WTC11 (cell line): ENCODE measurements around the gene STPG2. TPM values are rescaled to one million over a fixed set of nuclear protein-coding genes. Genes with fewer than 3 reads are reported as not detected.

ENCODE experiments used
- ATAC-seq: fragments of 200-7000 bp; cut with Tn5 transposase; 2 replicates; pipeline ENCODE4 v1.10.0; 2021; ENCODE audit warnings: mild to moderate bottlenecking, moderate library complexity
- CTCF ChIA-PET: fragments of 300-600 bp; sonication (Branson Sonifier 250); formaldehyde crosslinking; loops from one replicate; lab custom pipeline; 2021; ENCODE audit warnings: antibody characterized with exemption; lab: Charles Lee
- POLR2A ChIA-PET: fragments of 350-600 bp; sonication (Branson Sonifier 250); formaldehyde crosslinking; loops from one replicate; lab custom pipeline; 2021; ENCODE audit warnings: antibody characterized with exemption; lab: Charles Lee
- DNase-seq: peaks from one replicate; pipeline ENCODE4 v3.0.0; 2021; ENCODE audit warnings: low spot score
- H3K27ac Mint-ChIP-seq: 2 replicates; pipeline ENCODE4 v1.8.0; 2021; ENCODE audit warnings: mixed read lengths
- H3K27me3 Mint-ChIP-seq: 2 replicates; pipeline ENCODE4 v1.8.0; 2021; ENCODE audit warnings: low read depth, mild to moderate bottlenecking, moderate library complexity, mixed read lengths
- H3K36me3 Mint-ChIP-seq: 2 replicates; pipeline ENCODE4 v1.8.0; 2021; ENCODE audit warnings: mixed read lengths
- H3K4me1 Mint-ChIP-seq: 2 replicates; pipeline ENCODE4 v1.8.0; 2022; ENCODE audit warnings: mixed read lengths
- H3K4me3 Mint-ChIP-seq: 2 replicates; pipeline ENCODE4 v1.8.0; 2021; ENCODE audit warnings: mild to moderate bottlenecking, moderate library complexity, mixed read lengths
- H3K9me3 Mint-ChIP-seq: 2 replicates; pipeline ENCODE4 v1.8.0; 2021; ENCODE audit warnings: mixed read lengths
- EMX1 ChIP-seq: fragments of 250-450 bp; sonication (Bioruptor Pico); IDR thresholded peaks from 2 replicates; pipeline ENCODE4 v1.8.0; 2021; ENCODE audit warnings: mild to moderate bottlenecking
- GABPB1 ChIP-seq: sonication (generic); formaldehyde crosslinking; IDR thresholded peaks from 2 replicates; pipeline ENCODE4 v1.8.1; 2023; ENCODE audit warnings: mild to moderate bottlenecking, missing genetic modification reagents
- GTF2I ChIP-seq: fragments of 250-450 bp; sonication (Bioruptor Pico); conservative IDR thresholded peaks from 2 replicates; pipeline ENCODE4 v1.4.0; 2021; ENCODE audit warnings: mild to moderate bottlenecking
- MXD4 ChIP-seq: fragments of 250-450 bp; sonication (Bioruptor Pico); IDR thresholded peaks from 2 replicates; pipeline ENCODE4 v1.8.0; 2021; ENCODE audit warnings: mild to moderate bottlenecking, moderate library complexity, borderline replicate concordance
- SMAD4 ChIP-seq: sonication (generic); formaldehyde crosslinking; IDR thresholded peaks from 2 replicates; pipeline ENCODE4 v1.8.0; 2022; ENCODE audit warnings: mild to moderate bottlenecking, missing genetic modification reagents
- TEAD1 ChIP-seq: sonication (generic); formaldehyde crosslinking; IDR thresholded peaks from 2 replicates; pipeline ENCODE4 v1.8.0; 2022; ENCODE audit warnings: mild to moderate bottlenecking, missing genetic modification reagents
- TP53 ChIP-seq: sonication (generic); formaldehyde crosslinking; IDR thresholded peaks from 2 replicates; pipeline ENCODE4 v1.8.1; 2023; ENCODE audit warnings: mild to moderate bottlenecking, missing genetic modification reagents
- ZNF121 ChIP-seq: sonication (generic); formaldehyde crosslinking; IDR thresholded peaks from 2 replicates; pipeline ENCODE4 v1.8.0; 2023; ENCODE audit warnings: missing genetic modification reagents
- ZNF416 ChIP-seq: fragments of 250-450 bp; sonication (Bioruptor Pico); IDR thresholded peaks from 2 replicates; pipeline ENCODE4 v1.9.0; 2021; ENCODE audit warnings: mild to moderate bottlenecking, inconsistent platforms
- ZNF423 ChIP-seq: fragments of 250-450 bp; sonication (Bioruptor Pico); IDR thresholded peaks from 2 replicates; pipeline ENCODE4 v2.1.2; 2022; ENCODE audit warnings: mild to moderate bottlenecking, moderate library complexity
- total RNA-seq: library from RNA; stranded (reverse); gene quantifications from 3 replicates; pipeline ENCODE4 v1.2.3, GENCODE V29; 2021
- TF ChIP-seq, protein P1 (sequence below): sonication (generic); formaldehyde crosslinking; IDR thresholded peaks from 2 replicates; pipeline ENCODE4 v1.8.0; 2022; ENCODE audit warnings: mild to moderate bottlenecking, missing genetic modification reagents
- TF ChIP-seq, protein P2 (sequence below): sonication (generic); formaldehyde crosslinking; conservative IDR thresholded peaks from 2 replicates; pipeline ENCODE4 v1.8.1; 2023; ENCODE audit warnings: mild to moderate bottlenecking, low read depth, missing genetic modification reagents, moderate library complexity
- TF ChIP-seq, protein P3 (sequence below): sonication (generic); formaldehyde crosslinking; conservative IDR thresholded peaks from 2 replicates; pipeline ENCODE4 v1.8.1; 2022; ENCODE audit warnings: mild to moderate bottlenecking, missing genetic modification reagents
- TF ChIP-seq, protein P4 (sequence below): sonication (generic); formaldehyde crosslinking; IDR thresholded peaks from 2 replicates; pipeline ENCODE4 v1.8.1; 2022; ENCODE audit warnings: low read depth, missing genetic modification reagents, borderline replicate concordance
- TF ChIP-seq, protein P5 (sequence below): sonication (generic); formaldehyde crosslinking; IDR thresholded peaks from 2 replicates; pipeline ENCODE4 v1.8.0; 2022; ENCODE audit warnings: mild to moderate bottlenecking, missing genetic modification reagents
- TF ChIP-seq, protein P6 (sequence below): sonication (generic); formaldehyde crosslinking; IDR thresholded peaks from 2 replicates; pipeline ENCODE4 v1.8.1; 2023; ENCODE audit warnings: mild to moderate bottlenecking, missing genetic modification reagents, moderate library complexity
- TF ChIP-seq, protein P7 (sequence below): sonication (generic); formaldehyde crosslinking; IDR thresholded peaks from 2 replicates; pipeline ENCODE4 v1.8.1; 2022; ENCODE audit warnings: low read depth, mild to moderate bottlenecking, moderate library complexity, missing genetic modification reagents, borderline replicate concordance
- TF ChIP-seq, protein P8 (sequence below): fragments of 250-450 bp; sonication (Bioruptor Pico); IDR thresholded peaks from 2 replicates; pipeline ENCODE4 v1.9.0; 2021; ENCODE audit warnings: mild to moderate bottlenecking, borderline replicate concordance
- TF ChIP-seq, protein P9 (sequence below): fragments of 250-450 bp; sonication (Bioruptor Pico); IDR thresholded peaks from 2 replicates; pipeline ENCODE4 v1.9.0; 2021; ENCODE audit warnings: moderate library complexity, mild to moderate bottlenecking, inconsistent platforms, borderline replicate concordance

The STPG2 gene
- total RNA-seq, 1 experiment from 2014 or later = 0.17 TPM

DNA sequence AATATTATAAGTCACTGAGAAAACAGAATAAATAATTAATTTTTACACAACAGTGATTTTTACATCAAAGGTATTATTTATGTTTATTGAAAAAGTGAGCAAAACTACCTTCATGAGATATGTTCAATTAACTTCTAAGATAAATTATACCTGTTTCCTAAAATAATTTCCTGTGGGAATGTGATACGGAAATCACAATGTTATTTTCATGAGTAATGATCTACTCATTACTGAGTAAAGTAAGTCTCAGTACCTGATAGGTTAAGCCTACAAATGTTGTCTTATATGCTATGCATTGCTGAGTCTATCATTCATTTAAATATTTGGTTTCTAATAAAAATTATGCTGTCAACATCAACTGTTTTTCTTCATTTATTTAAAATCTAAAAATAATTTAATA lies 324.0 kb downstream of the STPG2 start:
- H3K27me3 Mint-ChIP-seq = no peaks in the 10 kb centered on the region; the same call in 1 of the 2 replicates
- no peak for ATAC-seq
- H3K9me3 Mint-ChIP-seq = peaks cover 30% of the 10 kb centered on the region
- TF ChIP-seq ZNF423 (CRISPR knock-in tag) (no peak), SMAD4 (no peak), ZNF416 (CRISPR knock-in tag) (no peak), ZNF121 (CRISPR knock-in tag) (no peak), EMX1 (CRISPR knock-in tag) (no peak), GABPB1 (no peak), MXD4 (CRISPR knock-in tag) (no peak), GTF2I (CRISPR knock-in tag) (no peak), TP53 (CRISPR knock-in tag) (no peak), TEAD1 (CRISPR knock-in tag) (no peak)
- TF ChIP-seq, protein P1, sequence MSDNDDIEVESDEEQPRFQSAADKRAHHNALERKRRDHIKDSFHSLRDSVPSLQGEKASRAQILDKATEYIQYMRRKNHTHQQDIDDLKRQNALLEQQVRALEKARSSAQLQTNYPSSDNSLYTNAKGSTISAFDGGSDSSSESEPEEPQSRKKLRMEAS (CRISPR knock-in tag) = no peak
- TF ChIP-seq, protein P2, sequence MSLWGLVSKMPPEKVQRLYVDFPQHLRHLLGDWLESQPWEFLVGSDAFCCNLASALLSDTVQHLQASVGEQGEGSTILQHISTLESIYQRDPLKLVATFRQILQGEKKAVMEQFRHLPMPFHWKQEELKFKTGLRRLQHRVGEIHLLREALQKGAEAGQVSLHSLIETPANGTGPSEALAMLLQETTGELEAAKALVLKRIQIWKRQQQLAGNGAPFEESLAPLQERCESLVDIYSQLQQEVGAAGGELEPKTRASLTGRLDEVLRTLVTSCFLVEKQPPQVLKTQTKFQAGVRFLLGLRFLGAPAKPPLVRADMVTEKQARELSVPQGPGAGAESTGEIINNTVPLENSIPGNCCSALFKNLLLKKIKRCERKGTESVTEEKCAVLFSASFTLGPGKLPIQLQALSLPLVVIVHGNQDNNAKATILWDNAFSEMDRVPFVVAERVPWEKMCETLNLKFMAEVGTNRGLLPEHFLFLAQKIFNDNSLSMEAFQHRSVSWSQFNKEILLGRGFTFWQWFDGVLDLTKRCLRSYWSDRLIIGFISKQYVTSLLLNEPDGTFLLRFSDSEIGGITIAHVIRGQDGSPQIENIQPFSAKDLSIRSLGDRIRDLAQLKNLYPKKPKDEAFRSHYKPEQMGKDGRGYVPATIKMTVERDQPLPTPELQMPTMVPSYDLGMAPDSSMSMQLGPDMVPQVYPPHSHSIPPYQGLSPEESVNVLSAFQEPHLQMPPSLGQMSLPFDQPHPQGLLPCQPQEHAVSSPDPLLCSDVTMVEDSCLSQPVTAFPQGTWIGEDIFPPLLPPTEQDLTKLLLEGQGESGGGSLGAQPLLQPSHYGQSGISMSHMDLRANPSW (CRISPR knock-in tag) = no peak
- TF ChIP-seq, protein P3, sequence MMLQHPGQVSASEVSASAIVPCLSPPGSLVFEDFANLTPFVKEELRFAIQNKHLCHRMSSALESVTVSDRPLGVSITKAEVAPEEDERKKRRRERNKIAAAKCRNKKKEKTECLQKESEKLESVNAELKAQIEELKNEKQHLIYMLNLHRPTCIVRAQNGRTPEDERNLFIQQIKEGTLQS (CRISPR knock-in tag) = no peak
- TF ChIP-seq, protein P4, sequence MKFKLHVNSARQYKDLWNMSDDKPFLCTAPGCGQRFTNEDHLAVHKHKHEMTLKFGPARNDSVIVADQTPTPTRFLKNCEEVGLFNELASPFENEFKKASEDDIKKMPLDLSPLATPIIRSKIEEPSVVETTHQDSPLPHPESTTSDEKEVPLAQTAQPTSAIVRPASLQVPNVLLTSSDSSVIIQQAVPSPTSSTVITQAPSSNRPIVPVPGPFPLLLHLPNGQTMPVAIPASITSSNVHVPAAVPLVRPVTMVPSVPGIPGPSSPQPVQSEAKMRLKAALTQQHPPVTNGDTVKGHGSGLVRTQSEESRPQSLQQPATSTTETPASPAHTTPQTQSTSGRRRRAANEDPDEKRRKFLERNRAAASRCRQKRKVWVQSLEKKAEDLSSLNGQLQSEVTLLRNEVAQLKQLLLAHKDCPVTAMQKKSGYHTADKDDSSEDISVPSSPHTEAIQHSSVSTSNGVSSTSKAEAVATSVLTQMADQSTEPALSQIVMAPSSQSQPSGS (CRISPR knock-in tag) = no peak
- TF ChIP-seq, protein P5, sequence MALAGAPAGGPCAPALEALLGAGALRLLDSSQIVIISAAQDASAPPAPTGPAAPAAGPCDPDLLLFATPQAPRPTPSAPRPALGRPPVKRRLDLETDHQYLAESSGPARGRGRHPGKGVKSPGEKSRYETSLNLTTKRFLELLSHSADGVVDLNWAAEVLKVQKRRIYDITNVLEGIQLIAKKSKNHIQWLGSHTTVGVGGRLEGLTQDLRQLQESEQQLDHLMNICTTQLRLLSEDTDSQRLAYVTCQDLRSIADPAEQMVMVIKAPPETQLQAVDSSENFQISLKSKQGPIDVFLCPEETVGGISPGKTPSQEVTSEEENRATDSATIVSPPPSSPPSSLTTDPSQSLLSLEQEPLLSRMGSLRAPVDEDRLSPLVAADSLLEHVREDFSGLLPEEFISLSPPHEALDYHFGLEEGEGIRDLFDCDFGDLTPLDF (CRISPR knock-in tag) = no peak
- TF ChIP-seq, protein P6, sequence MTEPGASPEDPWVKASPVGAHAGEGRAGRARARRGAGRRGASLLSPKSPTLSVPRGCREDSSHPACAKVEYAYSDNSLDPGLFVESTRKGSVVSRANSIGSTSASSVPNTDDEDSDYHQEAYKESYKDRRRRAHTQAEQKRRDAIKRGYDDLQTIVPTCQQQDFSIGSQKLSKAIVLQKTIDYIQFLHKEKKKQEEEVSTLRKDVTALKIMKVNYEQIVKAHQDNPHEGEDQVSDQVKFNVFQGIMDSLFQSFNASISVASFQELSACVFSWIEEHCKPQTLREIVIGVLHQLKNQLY (CRISPR knock-in tag) = no peak
- TF ChIP-seq, protein P7, sequence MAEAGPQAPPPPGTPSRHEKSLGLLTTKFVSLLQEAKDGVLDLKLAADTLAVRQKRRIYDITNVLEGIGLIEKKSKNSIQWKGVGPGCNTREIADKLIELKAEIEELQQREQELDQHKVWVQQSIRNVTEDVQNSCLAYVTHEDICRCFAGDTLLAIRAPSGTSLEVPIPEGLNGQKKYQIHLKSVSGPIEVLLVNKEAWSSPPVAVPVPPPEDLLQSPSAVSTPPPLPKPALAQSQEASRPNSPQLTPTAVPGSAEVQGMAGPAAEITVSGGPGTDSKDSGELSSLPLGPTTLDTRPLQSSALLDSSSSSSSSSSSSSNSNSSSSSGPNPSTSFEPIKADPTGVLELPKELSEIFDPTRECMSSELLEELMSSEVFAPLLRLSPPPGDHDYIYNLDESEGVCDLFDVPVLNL (CRISPR knock-in tag) = no peak
- TF ChIP-seq, protein P8, sequence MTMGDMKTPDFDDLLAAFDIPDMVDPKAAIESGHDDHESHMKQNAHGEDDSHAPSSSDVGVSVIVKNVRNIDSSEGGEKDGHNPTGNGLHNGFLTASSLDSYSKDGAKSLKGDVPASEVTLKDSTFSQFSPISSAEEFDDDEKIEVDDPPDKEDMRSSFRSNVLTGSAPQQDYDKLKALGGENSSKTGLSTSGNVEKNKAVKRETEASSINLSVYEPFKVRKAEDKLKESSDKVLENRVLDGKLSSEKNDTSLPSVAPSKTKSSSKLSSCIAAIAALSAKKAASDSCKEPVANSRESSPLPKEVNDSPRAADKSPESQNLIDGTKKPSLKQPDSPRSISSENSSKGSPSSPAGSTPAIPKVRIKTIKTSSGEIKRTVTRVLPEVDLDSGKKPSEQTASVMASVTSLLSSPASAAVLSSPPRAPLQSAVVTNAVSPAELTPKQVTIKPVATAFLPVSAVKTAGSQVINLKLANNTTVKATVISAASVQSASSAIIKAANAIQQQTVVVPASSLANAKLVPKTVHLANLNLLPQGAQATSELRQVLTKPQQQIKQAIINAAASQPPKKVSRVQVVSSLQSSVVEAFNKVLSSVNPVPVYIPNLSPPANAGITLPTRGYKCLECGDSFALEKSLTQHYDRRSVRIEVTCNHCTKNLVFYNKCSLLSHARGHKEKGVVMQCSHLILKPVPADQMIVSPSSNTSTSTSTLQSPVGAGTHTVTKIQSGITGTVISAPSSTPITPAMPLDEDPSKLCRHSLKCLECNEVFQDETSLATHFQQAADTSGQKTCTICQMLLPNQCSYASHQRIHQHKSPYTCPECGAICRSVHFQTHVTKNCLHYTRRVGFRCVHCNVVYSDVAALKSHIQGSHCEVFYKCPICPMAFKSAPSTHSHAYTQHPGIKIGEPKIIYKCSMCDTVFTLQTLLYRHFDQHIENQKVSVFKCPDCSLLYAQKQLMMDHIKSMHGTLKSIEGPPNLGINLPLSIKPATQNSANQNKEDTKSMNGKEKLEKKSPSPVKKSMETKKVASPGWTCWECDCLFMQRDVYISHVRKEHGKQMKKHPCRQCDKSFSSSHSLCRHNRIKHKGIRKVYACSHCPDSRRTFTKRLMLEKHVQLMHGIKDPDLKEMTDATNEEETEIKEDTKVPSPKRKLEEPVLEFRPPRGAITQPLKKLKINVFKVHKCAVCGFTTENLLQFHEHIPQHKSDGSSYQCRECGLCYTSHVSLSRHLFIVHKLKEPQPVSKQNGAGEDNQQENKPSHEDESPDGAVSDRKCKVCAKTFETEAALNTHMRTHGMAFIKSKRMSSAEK (CRISPR knock-in tag) = no peak
- TF ChIP-seq, protein P9, sequence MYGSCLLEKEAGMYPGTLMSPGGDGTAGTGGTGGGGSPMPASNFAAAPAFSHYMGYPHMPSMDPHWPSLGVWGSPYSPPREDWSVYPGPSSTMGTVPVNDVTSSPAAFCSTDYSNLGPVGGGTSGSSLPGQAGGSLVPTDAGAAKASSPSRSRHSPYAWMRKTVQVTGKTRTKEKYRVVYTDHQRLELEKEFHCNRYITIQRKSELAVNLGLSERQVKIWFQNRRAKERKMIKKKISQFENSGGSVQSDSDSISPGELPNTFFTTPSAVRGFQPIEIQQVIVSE (CRISPR knock-in tag) = no peak
- TF ChIP-seq, all 79 proteins: peak for 0
- H3K4me1 Mint-ChIP-seq = no peaks in the 10 kb centered on the region
- no peak overlapping the region for H3K4me3 Mint-ChIP-seq
- H3K27ac Mint-ChIP-seq = no peak overlapping the region
- no peak for DNase-seq
- CTCF ChIA-PET = no interaction called here
- POLR2A ChIA-PET = no interaction called here
- peaks cover 10% of the 10 kb centered on the region for H3K36me3 Mint-ChIP-seq
